GM23248 (cell line): ENCODE data around the gene KCNIP3. TPM values are rescaled to one million over a fixed set of nuclear protein-coding genes. Genes with fewer than 3 reads are reported as not detected.

Experiments used
- DNase-seq: peaks from one replicate; pipeline ENCODE4 v3.0.0-alpha.2; 2015
- H2AFZ ChIP-seq: fragments of 200-600 bp; sonication (generic); 2 replicates; pipeline ENCODE4 v1.6.1; 2016; ENCODE audit warnings: antibody characterized with exemption
- H3F3A ChIP-seq: fragments of 200-600 bp; sonication (generic); 2 replicates; pipeline ENCODE4 v1.6.1; 2016; ENCODE audit warnings: mild to moderate bottlenecking, antibody characterized with exemption, mixed run types; ENCODE audit not compliant: insufficient read depth
- H3K27ac ChIP-seq: fragments of 200-600 bp; sonication (generic); 2 replicates; pipeline ENCODE4 v1.5.1; 2016; ENCODE audit warnings: mild to moderate bottlenecking
- H3K27me3 ChIP-seq: fragments of 200-600 bp; sonication (generic); replicated peaks from 2 replicates; pipeline ENCODE4 v1.6.1; 2016; ENCODE audit warnings: mild to moderate bottlenecking; ENCODE audit not compliant: insufficient read depth
- H3K36me3 ChIP-seq: fragments of 200-600 bp; sonication (generic); 2 replicates; pipeline ENCODE4 v1.6.1; 2016; ENCODE audit warnings: low read depth, mild to moderate bottlenecking
- H3K4me1 ChIP-seq: fragments of 200-600 bp; sonication (generic); 2 replicates; pipeline ENCODE4 v1.6.1; 2016; ENCODE audit warnings: mild to moderate bottlenecking; ENCODE audit not compliant: insufficient read depth
- H3K4me2 ChIP-seq: fragments of 200-600 bp; sonication (generic); one replicate; pipeline ENCODE4 v1.6.1; 2016; ENCODE audit warnings: mild to moderate bottlenecking; ENCODE audit not compliant: unreplicated experiment
- H3K4me3 ChIP-seq: fragments of 200-600 bp; sonication (generic); 2 replicates; pipeline ENCODE4 v1.5.1; 2016; ENCODE audit warnings: mild to moderate bottlenecking
- H3K79me2 ChIP-seq: fragments of 200-600 bp; sonication (generic); 2 replicates; pipeline ENCODE4 v1.6.1; 2016; ENCODE audit warnings: mild to moderate bottlenecking; ENCODE audit not compliant: insufficient read depth
- H3K9ac ChIP-seq: fragments of 200-600 bp; sonication (generic); 2 replicates; pipeline ENCODE4 v1.6.1; 2016; ENCODE audit warnings: mild to moderate bottlenecking
- H3K9me2 ChIP-seq: fragments of 200-600 bp; sonication (generic); 2 replicates; pipeline ENCODE4 v1.6.1; 2016; ENCODE audit warnings: mixed run types, mild to moderate bottlenecking, moderate library complexity; ENCODE audit not compliant: insufficient read depth
- H3K9me3 ChIP-seq: fragments of 200-600 bp; sonication (generic); one replicate; pipeline ENCODE4 v1.6.1; 2017; ENCODE audit warnings: low read depth
- H4K20me1 ChIP-seq: fragments of 200-600 bp; sonication (generic); 2 replicates; pipeline ENCODE4 v1.6.0; 2016; ENCODE audit not compliant: insufficient read depth
- EZH2 ChIP-seq: fragments of 200-600 bp; sonication (generic); IDR thresholded peaks from 2 replicates; pipeline ENCODE4 v1.6.1; 2018; ENCODE audit warnings: antibody characterized with exemption, mild to moderate bottlenecking; ENCODE audit not compliant: insufficient read depth, poor library complexity, severe bottlenecking
- EZH2phosphoT487 ChIP-seq: fragments of 200-600 bp; sonication (generic); IDR thresholded peaks from 2 replicates; pipeline ENCODE4 v1.6.1; 2018; ENCODE audit warnings: antibody characterized with exemption, moderate library complexity, mild to moderate bottlenecking, low read depth; ENCODE audit not compliant: insufficient read depth
- WGBS, 2 experiments: methylation state at CpG; one replicate each; pipeline ENCODE4 v1.1.6; 2015 to 2017; ENCODE audit warnings: low lambda C conversion rate in 2 of 2, low coverage in 1 of 2; ENCODE audit errors: missing lambda C conversion rate in 2 of 2; 5-methylcytosine and 5-hydroxymethylcytosine counted together
- in situ Hi-C: fragments of 300-500 bp; cut with MboI; formaldehyde crosslinking; loops from 2 replicates; pipeline ENCODE4 v1.15.0; 2020
- polyA plus RNA-seq: library from polyadenylated mRNA; unstranded; fragments of >200 nt; fragmentation: Nextera tagmentation; extraction: Ambion mirVana; gene quantifications from 2 replicates; pipeline ENCODE4 v1.2.1, GENCODE V29; 2016
- total RNA-seq: library from RNA; depleted of rRNA; stranded (reverse); fragments of >200 nt; shearing (Covaris generic); gene quantifications from 2 replicates; pipeline ENCODE4 v1.2.3, GENCODE V29; 2014

KCNIP3 gene
- total and polyA plus RNA-seq, 2 experiments from 2014 or later, result 3.7 to 10.7 TPM

- H2AFZ ChIP-seq, result no peak overlapping the region
- WGBS, 2 experiments, result 43 to 52% methylated on average over 5 to 8 of the region's 8 CpGs
- no peak for DNase-seq
- in situ Hi-C loops, result no loop called here
- H3K4me2 ChIP-seq, result no peak overlapping the region
- no peak overlapping the region for H3K4me3 ChIP-seq
- H3K27ac ChIP-seq, result no peak overlapping the region
- no peaks in the 10 kb centered on the region for H3K4me1 ChIP-seq
- H3K79me2 ChIP-seq, result no peaks in the 10 kb centered on the region
- no peaks in the 10 kb centered on the region for H3K9me3 ChIP-seq
- no peak overlapping the region for H3K9ac ChIP-seq
- TF ChIP-seq EZH2 (no peak), EZH2phosphoT487 (no peak)
- no peaks in the 10 kb centered on the region for H3K9me2 ChIP-seq
- no peaks in the 10 kb centered on the region for H4K20me1 ChIP-seq
- no peaks in the 10 kb centered on the region for H3K36me3 ChIP-seq
- H3K27me3 ChIP-seq, result no peaks in the 10 kb centered on the region; the same call in 1 of the 2 replicates
- no peaks in the 10 kb centered on the region for H3F3A ChIP-seq
These were observed 9.8 kb upstream of the KCNIP3 start for GRCh38 chr2:95287336-95287735.

- H3K27me3 ChIP-seq, result no peaks in the 10 kb centered on the region; the same call in 1 of the 2 replicates
- in situ Hi-C loops, result no loop called here
- 62 to 66% methylated on average over 5 of the region's 5 CpGs for WGBS, 2 experiments
- no peaks in the 10 kb centered on the region for H3K36me3 ChIP-seq
- no peak overlapping the region for H3K27ac ChIP-seq
- H3K4me3 ChIP-seq, result no peak overlapping the region
- no peaks in the 10 kb centered on the region for H4K20me1 ChIP-seq
- H3K9ac ChIP-seq, result no peak overlapping the region
- DNase-seq, result no peak
- no peaks in the 10 kb centered on the region for H3F3A ChIP-seq
- no peak overlapping the region for H3K4me2 ChIP-seq
- no peaks in the 10 kb centered on the region for H3K4me1 ChIP-seq
- H3K9me3 ChIP-seq, result no peaks in the 10 kb centered on the region
- no peaks in the 10 kb centered on the region for H3K9me2 ChIP-seq
- no peak for TF ChIP-seq EZH2
- no peak for TF ChIP-seq EZH2phosphoT487
- no peak overlapping the region for H2AFZ ChIP-seq
- no peaks in the 10 kb centered on the region for H3K79me2 ChIP-seq
These were observed 9.3 kb upstream of the KCNIP3 start for GRCh38 chr2:95287806-95288205.

DNA sequence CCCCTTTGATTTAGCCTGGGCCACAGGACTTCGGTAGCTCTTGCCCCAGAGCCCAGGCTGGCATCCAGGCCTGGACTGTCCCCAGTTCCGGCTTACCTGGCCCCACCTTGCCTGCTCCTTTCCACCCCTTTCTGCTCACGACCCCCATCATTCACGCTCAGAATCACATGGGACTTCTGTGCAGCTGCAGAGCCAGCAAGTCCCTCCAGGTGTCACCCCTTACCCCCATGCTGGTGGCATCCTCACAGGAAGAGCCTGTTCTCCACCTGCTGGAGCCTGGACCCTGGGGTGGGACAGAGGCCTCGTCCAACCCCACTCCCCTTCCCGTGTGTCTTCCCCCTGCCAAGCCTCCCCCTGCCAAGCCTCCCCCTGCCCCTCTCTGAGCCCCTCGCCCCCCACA, 7.9 kb upstream of the KCNIP3 start:
- Histone ChIP-seq H3K4me1 (no peaks in the 10 kb centered on the region), H3K9ac (no peak overlapping the region), H3K36me3 (no peaks in the 10 kb centered on the region), H4K20me1 (no peaks in the 10 kb centered on the region), H3K9me3 (no peaks in the 10 kb centered on the region), H3F3A (no peaks in the 10 kb centered on the region), H3K9me2 (no peaks in the 10 kb centered on the region), H3K4me3 (no peak overlapping the region), H3K27me3 (no peaks in the 10 kb centered on the region), H2AFZ (no peak overlapping the region), H3K27ac (no peak overlapping the region), H3K79me2 (no peaks in the 10 kb centered on the region), H3K4me2 (no peak overlapping the region)
- WGBS, 2 experiments, result 21 to 23% methylated on average over 4 to 7 of the region's 7 CpGs
- TF ChIP-seq EZH2phosphoT487 (no peak), EZH2 (no peak)
- no peak for DNase-seq
- in situ Hi-C loops, result no loop called here

DNA sequence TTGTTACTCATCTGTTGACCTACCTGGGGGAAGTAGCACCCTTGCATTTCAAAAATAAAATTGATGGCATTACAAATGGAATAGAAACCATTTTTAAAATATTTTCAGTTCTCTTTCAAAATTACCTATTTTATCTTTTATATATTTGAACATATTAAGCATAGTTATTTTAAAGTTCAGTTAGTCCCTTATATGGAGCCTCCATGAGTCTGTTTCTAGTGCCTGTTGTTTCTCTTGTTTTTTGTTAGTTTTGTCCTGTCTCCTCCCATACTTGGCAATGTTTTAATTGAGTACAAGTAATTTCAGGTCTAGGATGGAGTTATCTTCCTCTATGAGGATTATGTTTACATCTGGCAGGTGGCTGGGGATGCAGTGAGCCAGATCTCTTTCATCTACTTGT, 5.9 kb upstream of the KCNIP3 start:
- H3K27me3 ChIP-seq, result no peaks in the 10 kb centered on the region
- no peak overlapping the region for H2AFZ ChIP-seq
- H3K9me3 ChIP-seq, result no peaks in the 10 kb centered on the region
- no peak for DNase-seq
- no peak overlapping the region for H3K27ac ChIP-seq
- no peaks in the 10 kb centered on the region for H3K4me1 ChIP-seq
- no peaks in the 10 kb centered on the region for H3F3A ChIP-seq
- H3K79me2 ChIP-seq, result no peaks in the 10 kb centered on the region
- in situ Hi-C loops, result no loop called here
- H3K4me3 ChIP-seq, result no peak overlapping the region
- no peak overlapping the region for H3K4me2 ChIP-seq
- no peak for TF ChIP-seq EZH2
- TF ChIP-seq EZH2phosphoT487, result no peak
- H3K36me3 ChIP-seq, result no peaks in the 10 kb centered on the region
- H4K20me1 ChIP-seq, result no peaks in the 10 kb centered on the region
- no peak overlapping the region for H3K9ac ChIP-seq
- H3K9me2 ChIP-seq, result no peaks in the 10 kb centered on the region

DNA sequence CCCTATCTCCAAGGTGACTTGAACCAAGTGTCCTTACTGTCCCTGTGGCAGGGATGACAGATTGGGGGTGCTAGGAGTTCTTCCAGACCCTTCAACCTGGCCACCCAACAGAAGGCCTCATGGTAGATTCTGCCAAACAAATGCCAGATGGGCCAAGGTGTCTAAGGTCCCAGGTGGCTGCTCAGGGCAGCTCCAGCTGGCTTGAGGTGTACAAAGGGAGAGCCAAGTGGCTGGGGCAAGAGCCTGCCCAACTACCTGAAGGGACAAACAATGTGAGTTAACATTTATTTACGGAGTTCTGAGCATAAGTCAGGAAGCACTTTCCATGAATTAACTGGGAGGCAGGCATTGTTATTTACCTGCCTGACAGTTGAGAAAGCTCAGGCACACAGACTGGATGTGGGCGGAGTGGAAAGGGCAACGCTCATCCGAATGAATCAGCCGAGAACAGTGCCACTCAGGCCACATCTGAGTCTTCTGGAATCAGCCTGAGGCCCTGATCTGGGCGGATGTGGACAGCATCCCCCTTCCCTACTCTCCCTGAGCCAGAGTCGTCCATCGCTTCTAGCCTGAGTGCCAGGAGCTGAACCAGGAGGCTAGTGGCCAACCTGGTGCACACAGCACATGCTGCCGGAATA, 4.4 kb upstream of the KCNIP3 start:
- Histone ChIP-seq H3F3A (no peaks in the 10 kb centered on the region), H3K4me2 (no peak overlapping the region), H4K20me1 (no peaks in the 10 kb centered on the region), H3K9me2 (no peaks in the 10 kb centered on the region), H3K27ac (no peak overlapping the region), H3K9ac (no peak overlapping the region), H3K4me3 (no peak overlapping the region), H3K27me3 (peaks cover 15% of the 10 kb centered on the region; the same call in 1 of the 2 replicates), H3K36me3 (no peaks in the 10 kb centered on the region), H3K4me1 (no peaks in the 10 kb centered on the region), H3K79me2 (no peaks in the 10 kb centered on the region), H2AFZ (no peak overlapping the region), H3K9me3 (no peaks in the 10 kb centered on the region)
- in situ Hi-C loops, result no loop called here
- peak; percentile 54 for DNase-seq
- TF ChIP-seq EZH2 (no peak), EZH2phosphoT487 (no peak)
- WGBS, 2 experiments, result 67 to 74% methylated on average over 9 of the region's 9 CpGs
